K562 (cell line): ENCODE measurements around the gene NUDT14.

ENCODE experiments used
- ILK ChIP-seq: fragments of 450-650 bp; IDR thresholded peaks from 2 replicates; pipeline ENCODE4 v1.6.1; 2016; ENCODE audit warnings: missing genetic modification characterization, low read depth, mild to moderate bottlenecking, missing compliant biosample characterization, moderate library complexity, borderline replicate concordance
- NCOA4 ChIP-seq: fragments of 450-650 bp; IDR thresholded peaks from 2 replicates; pipeline ENCODE4 v1.6.1; 2018; ENCODE audit warnings: mild to moderate bottlenecking; ENCODE audit not compliant: partially characterized antibody
- NR3C1 ChIP-seq: sonication (generic); formaldehyde crosslinking; IDR thresholded peaks from 2 replicates; pipeline ENCODE4 v1.8.1; 2022; ENCODE audit warnings: missing genetic modification reagents
- POLR2A ChIP-seq: fragments of 450-650 bp; conservative IDR thresholded peaks from 2 replicates; pipeline ENCODE4 v1.6.1; 2016
- POLR2AphosphoS2 ChIP-seq: IDR thresholded peaks from 2 replicates; pipeline ENCODE4 v1.6.1; 2012; ENCODE audit warnings: low read length, improper control_type of control experiment
- SIN3A ChIP-seq, 2 experiments: fragments of 150-350 bp in 1 of 2; IDR thresholded peaks; 2 replicates each; pipeline ENCODE4 v1.6.1; 2011 to 2016; ENCODE audit warnings: borderline replicate concordance in 2 of 2, low read depth in 2 of 2, low read length in 2 of 2, mild to moderate bottlenecking in 2 of 2, moderate library complexity in 2 of 2; ENCODE audit not compliant: control insufficient read depth in 1 of 2
- TEAD4 ChIP-seq, 2 experiments: sonication (generic) in 1 of 2; formaldehyde crosslinking in 1 of 2; IDR thresholded peaks; 2 replicates each; pipeline versions ENCODE4 v1.6.1 to v1.8.0; 2012 to 2022; ENCODE audit warnings: borderline replicate concordance in 1 of 2, inconsistent platforms in 1 of 2, low read length in 1 of 2, mild to moderate bottlenecking in 1 of 2, missing genetic modification reagents in 1 of 2

GRCh38 chr14:105141486-105142281 is 39.4 kb downstream of the NUDT14 start:
- TF ChIP-seq NCOA4 (no peak), NR3C1 (CRISPR knock-in tag) (no peak), POLR2AphosphoS2 (no peak), SIN3A (IDR thresholded peaks at IDR 0.05; ENCODE audit: borderline replicate concordance in 2 of 2, control insufficient read depth in 1 of 2, low read depth in 2 of 2, low read length in 2 of 2) (no peak), POLR2A (no peak), TEAD4 (IDR thresholded peaks at IDR 0.05; ENCODE audit: low read length) (no peak), TEAD4 (CRISPR knock-in tag; IDR thresholded peaks at IDR 0.05; ENCODE audit: borderline replicate concordance) (no peak), ILK (no peak)
